Astrocyte (in vitro differentiated cells and primary cell): ENCODE data around the gene EPPIN.

Experiments used
- CTCF ChIP-seq: IDR thresholded peaks from 2 replicates; pipeline ENCODE4 v1.5.1; 2011; ENCODE audit warnings: low read depth, mild to moderate bottlenecking, inconsistent platforms, low read length, moderate library complexity; ENCODE audit not compliant: insufficient read depth
- EZH2 ChIP-seq: IDR thresholded peaks from 2 replicates; pipeline ENCODE4 v1.6.1; 2012; ENCODE audit warnings: mild to moderate bottlenecking, low read length, inconsistent platforms; ENCODE audit not compliant: insufficient read depth

- TF ChIP-seq CTCF (no peak), EZH2 (no peak)
Observed at GRCh38 chr20:45510242-45510862, 36.8 kb downstream of the EPPIN start.
